Measurements from ENCODE around the gene RPS19. TPM values are rescaled to one million over a fixed set of nuclear protein-coding genes. Genes with fewer than 3 reads are reported as not detected.
A peak's percentile ranks its signal among the peaks of the same experiment; 100 is the strongest.

The RPS19 gene
- polyA plus RNA-seq, 1 experiment = 1,320 TPM

GRCh38 chr19:41853768-41854167, 6.3 kb upstream of the RPS19 start:
- no peaks in the 10 kb centered on the region for H3K9me3 ChIP-seq (ENCODE audit: control insufficient read depth, insufficient read depth, low read length)
- H3K4me3 ChIP-seq (ENCODE audit: low read depth, low read length) = no peak overlapping the region
- DNase-seq (ENCODE audit: low read depth, low spot score) = no peak
- peaks cover 46% of the 10 kb centered on the region for H3K27me3 ChIP-seq (ENCODE audit: control insufficient read depth, insufficient read depth, low read length)
- CTCF ChIA-PET = interaction anchor here (1.7 kb wide), 1 partner anchor 69 kb away, joined by 5 read pairs; no protein-coding TSS in a partner anchor
- TF ChIP-seq CTCF (IDR thresholded peaks at IDR 0.05; ENCODE audit: low read depth, low read length) = no peak
- POLR2A ChIA-PET = no interaction called here
- no peak overlapping the region for H3K27ac ChIP-seq (ENCODE audit: low read depth, low read length)

GRCh38 chr19:41859213-41859617, 840 bp upstream of the RPS19 start:
- TF ChIP-seq CTCF (IDR thresholded peaks at IDR 0.05; ENCODE audit: low read depth, low read length) = no peak
- Histone ChIP-seq H3K9me3 (ENCODE audit: control insufficient read depth, insufficient read depth, low read length) (no peaks in the 10 kb centered on the region), H3K27me3 (ENCODE audit: control insufficient read depth, insufficient read depth, low read length) (peaks cover 13% of the 10 kb centered on the region), H3K27ac (ENCODE audit: low read depth, low read length) (peak overlapping the region; percentile 95), H3K4me3 (ENCODE audit: low read depth, low read length) (peak overlapping the region; percentile 99)
- no peak for DNase-seq (ENCODE audit: low read depth, low spot score)
- POLR2A ChIA-PET = interaction anchor here (0.6 to 2.7 kb wide), 6 partner anchors 9 to 420 kb away, joined by 3 to 28 read pairs (median 4); partner anchors contain the start of genes ARHGEF1 and RABAC1
- CTCF ChIA-PET = interaction anchor here (0.5 to 2.2 kb wide), 6 partner anchors 10 to 102 kb away, joined by 3 to 10 read pairs (median 6); no protein-coding TSS in a partner anchor

- no peak for TF ChIP-seq CTCF (IDR thresholded peaks at IDR 0.05; ENCODE audit: low read depth, low read length)
- no peak for DNase-seq (ENCODE audit: low read depth, low spot score)
These were observed 512 bp downstream of the RPS19 start for GRCh38 chr19:41860419-41861115.

GRCh38 chr19:41861116-41861768, 1.2 kb downstream of the RPS19 start:
- no peak for DNase-seq (ENCODE audit: low read depth, low spot score)
- Histone ChIP-seq H3K27ac (ENCODE audit: low read depth, low read length) (peak overlapping the region; percentile 80), H3K27me3 (ENCODE audit: control insufficient read depth, insufficient read depth, low read length) (peaks cover under 1% of the 10 kb centered on the region), H3K4me3 (ENCODE audit: low read depth, low read length) (peak overlapping the region; percentile 99), H3K9me3 (ENCODE audit: control insufficient read depth, insufficient read depth, low read length) (no peaks in the 10 kb centered on the region)
- ChIA-PET POLR2A (interaction anchor here (2.5 to 2.7 kb wide), 2 partner anchors 12 to 97 kb away, joined by 24 to 28 read pairs; partner anchors contain the start of gene RABAC1), CTCF (interaction anchor here (0.5 to 1.3 kb wide), 2 partner anchors 67 to 174 kb away, joined by 3 to 4 read pairs; no protein-coding TSS in a partner anchor)
- TF ChIP-seq CTCF (IDR thresholded peaks at IDR 0.05; ENCODE audit: low read depth, low read length) = no peak

More at GRCh38 chr19:41860419-41861115, 512 bp downstream of the RPS19 start:
- peak overlapping the region; percentile 99 for H3K4me3 ChIP-seq (ENCODE audit: low read depth, low read length)
- ChIA-PET POLR2A (interaction anchor here (1.4 to 2.7 kb wide), 4 partner anchors 8 to 98 kb away, joined by 6 to 28 read pairs (median 15); partner anchors contain the start of gene RABAC1), CTCF (interaction anchor here (0.5 to 1.7 kb wide), 3 partner anchors 11 to 174 kb away, joined by 3 to 6 read pairs (median 4); no protein-coding TSS in a partner anchor)
- H3K27ac ChIP-seq (ENCODE audit: low read depth, low read length) = peak overlapping the region; percentile 80
- peaks cover 2% of the 10 kb centered on the region for H3K27me3 ChIP-seq (ENCODE audit: control insufficient read depth, insufficient read depth, low read length)
- no peaks in the 10 kb centered on the region for H3K9me3 ChIP-seq (ENCODE audit: control insufficient read depth, insufficient read depth, low read length)
